GM21737 (cell line): ENCODE data around the gene TANC1.

Experiments
- ATAC-seq: cut with Tn5 transposase; IDR thresholded peaks from one replicate; pipeline ENCODE4 v1.9.1; 2021; ENCODE audit warnings: mild to moderate bottlenecking, moderate library complexity; ENCODE audit not compliant: unreplicated experiment

The TANC1 gene

GRCh38 chr2:159053161-159054031, 85.0 kb downstream of the TANC1 start:
- no peak for ATAC-seq

GRCh38 chr2:159054032-159054334, 85.5 kb downstream of the TANC1 start:
- no peak for ATAC-seq

GRCh38 chr2:159054985-159055384, 86.5 kb downstream of the TANC1 start:
- no peak for ATAC-seq

- no peak for ATAC-seq
These were observed 92.1 kb downstream of the TANC1 start for GRCh38 chr2:159060518-159060917.

- ATAC-seq = no peak
These were observed 95.2 kb downstream of the TANC1 start for GRCh38 chr2:159063677-159064076.

- ATAC-seq = no peak
These were observed 96.2 kb downstream of the TANC1 start for GRCh38 chr2:159064446-159065301.

- no peak for ATAC-seq
These were observed 96.9 kb downstream of the TANC1 start for GRCh38 chr2:159065313-159065712.

GRCh38 chr2:159065891-159066290, 97.5 kb downstream of the TANC1 start:
- no peak for ATAC-seq

GRCh38 chr2:159066541-159067156, 98.2 kb downstream of the TANC1 start:
- ATAC-seq = no peak

- ATAC-seq = no peak
These were observed 99.5 kb downstream of the TANC1 start for GRCh38 chr2:159067971-159068370.

- ATAC-seq = no peak
These were observed 100.8 kb downstream of the TANC1 start for GRCh38 chr2:159069229-159069628.

GRCh38 chr2:159070235-159070634, 101.8 kb downstream of the TANC1 start:
- ATAC-seq = no peak

- no peak for ATAC-seq
These were observed 102.9 kb downstream of the TANC1 start for GRCh38 chr2:159071190-159071915.

GRCh38 chr2:159072795-159073194, 104.4 kb downstream of the TANC1 start:
- no peak for ATAC-seq

- no peak for ATAC-seq
These were observed 104.8 kb downstream of the TANC1 start for GRCh38 chr2:159073256-159073655.

GRCh38 chr2:159074605-159075004, 106.2 kb downstream of the TANC1 start:
- no peak for ATAC-seq

- ATAC-seq = no peak
These were observed 107.3 kb downstream of the TANC1 start for GRCh38 chr2:159075727-159076126.

GRCh38 chr2:159076241-159076640, 107.8 kb downstream of the TANC1 start:
- ATAC-seq = no peak

GRCh38 chr2:159077869-159078268, 109.4 kb downstream of the TANC1 start:
- ATAC-seq = no peak

- no peak for ATAC-seq
These were observed 110.0 kb downstream of the TANC1 start for GRCh38 chr2:159078443-159078842.

GRCh38 chr2:159080641-159081040, 112.2 kb downstream of the TANC1 start:
- no peak for ATAC-seq
